H1 (cell line): ENCODE results near the gene PDE6D. TPM values are rescaled to one million over a fixed set of nuclear protein-coding genes. Genes with fewer than 3 reads are reported as not detected.

Experiments used
- RAD21 ChIP-seq, 2 experiments: IDR thresholded peaks in 1 of 2; conservative IDR thresholded peaks in 1 of 2; 2 replicates each; pipeline ENCODE4 v1.6.1; 2011; ENCODE audit warnings: low read depth in 2 of 2, low read length in 2 of 2, improper control_type of control experiment in 1 of 2, inconsistent platforms in 1 of 2, mild to moderate bottlenecking in 1 of 2, moderate library complexity in 1 of 2
- polyA plus RNA-seq, 7 experiments: library from polyadenylated mRNA; depleted of rRNA in 3 of 7; stranded (reverse) in 5 of 7; unstranded in 2 of 7; fragments of >200 nt in 5 of 7; fragments of 200-250 nt in 2 of 7; gene quantifications; 1 replicate in 5 of 7; 2 replicates in 1 of 7; 4 replicates in 1 of 7; pipeline versions ENCODE4 v1.2.1 to v1.2.3, GENCODE V29; 2011 to 2013; ENCODE audit warnings: missing spikeins in 2 of 7, mixed read lengths in 2 of 7
- total RNA-seq: library from RNA; stranded (reverse); fragmentation: NEBNext Ultra II Directional; extraction: Animal tissue kit (Norgen Biotek cat#: 25700); gene quantifications from 2 replicates; pipeline ENCODE4 v1.2.1, GENCODE V29; 2021

PDE6D gene
- total and polyA plus RNA-seq, 2 of the 8 experiments (the other 6 are each of a cell fraction or from before 2014, with no cell fraction given) = 33.7 to 63.9 TPM

- no peak for TF ChIP-seq RAD21 (IDR thresholded peaks at IDR 0.05 in 1 of 2, conservative IDR thresholded peaks at IDR 0.05 in 1 of 2; ENCODE audit: low read depth in 2 of 2, low read length in 2 of 2)
These were observed 97.5 kb downstream of the PDE6D start (continued) for GRCh38 chr2:231683292-231684235.
